BJ (cell line): ENCODE data around the gene TSPAN31. TPM values are rescaled to one million over a fixed set of nuclear protein-coding genes. Genes with fewer than 3 reads are reported as not detected.
"Not testable (repeated sequence)": the region's sequence is repeated elsewhere in the genome, so short reads cannot be mapped to it uniquely, and the experiment has no call there.

ENCODE experiments used
- CTCF ChIA-PET: fragments of 350-600 bp; formaldehyde crosslinking; extraction: SDS; loops from one replicate; lab custom pipeline; 2021; ENCODE audit warnings: antibody characterized with exemption, inconsistent platforms; lab: Yijun Ruan, JAX
- POLR2A ChIA-PET: fragments of 300-600 bp; sonication (Branson Sonifier 250); formaldehyde crosslinking; extraction: SDS; loops from one replicate; lab custom pipeline; 2021; ENCODE audit warnings: antibody characterized with exemption; lab: Charles Lee
- DNase-seq: peaks from one replicate; pipeline ENCODE4 v3.0.0-alpha.2; 2011; ENCODE audit warnings: low read depth
- H3K27me3 ChIP-seq: 2 replicates; pipeline ENCODE4 v1.6.0; 2011; ENCODE audit warnings: low read length; ENCODE audit not compliant: control insufficient read depth, insufficient read depth
- H3K36me3 ChIP-seq: 2 replicates; pipeline ENCODE4 v1.5.1; 2011; ENCODE audit warnings: low read length; ENCODE audit not compliant: control insufficient read depth, insufficient read depth
- H3K4me3 ChIP-seq: 2 replicates; pipeline ENCODE4 v1.5.1; 2011; ENCODE audit warnings: low read depth, mild to moderate bottlenecking, control low read depth, low read length
- polyA plus RNA-seq: library from polyadenylated mRNA; depleted of rRNA; stranded (reverse); fragments of >200 nt; gene quantifications from 2 replicates; pipeline ENCODE4 v1.2.3, GENCODE V29; 2011
- TF ChIP-seq, protein P1 (sequence below): IDR thresholded peaks from 2 replicates; pipeline ENCODE4 v1.5.1; 2011; ENCODE audit warnings: low read depth, mild to moderate bottlenecking, control low read depth, inconsistent platforms, low read length, moderate library complexity; ENCODE audit not compliant: insufficient read depth

TSPAN31 gene
- polyA plus RNA-seq, 1 experiment: 25.7 TPM

DNA sequence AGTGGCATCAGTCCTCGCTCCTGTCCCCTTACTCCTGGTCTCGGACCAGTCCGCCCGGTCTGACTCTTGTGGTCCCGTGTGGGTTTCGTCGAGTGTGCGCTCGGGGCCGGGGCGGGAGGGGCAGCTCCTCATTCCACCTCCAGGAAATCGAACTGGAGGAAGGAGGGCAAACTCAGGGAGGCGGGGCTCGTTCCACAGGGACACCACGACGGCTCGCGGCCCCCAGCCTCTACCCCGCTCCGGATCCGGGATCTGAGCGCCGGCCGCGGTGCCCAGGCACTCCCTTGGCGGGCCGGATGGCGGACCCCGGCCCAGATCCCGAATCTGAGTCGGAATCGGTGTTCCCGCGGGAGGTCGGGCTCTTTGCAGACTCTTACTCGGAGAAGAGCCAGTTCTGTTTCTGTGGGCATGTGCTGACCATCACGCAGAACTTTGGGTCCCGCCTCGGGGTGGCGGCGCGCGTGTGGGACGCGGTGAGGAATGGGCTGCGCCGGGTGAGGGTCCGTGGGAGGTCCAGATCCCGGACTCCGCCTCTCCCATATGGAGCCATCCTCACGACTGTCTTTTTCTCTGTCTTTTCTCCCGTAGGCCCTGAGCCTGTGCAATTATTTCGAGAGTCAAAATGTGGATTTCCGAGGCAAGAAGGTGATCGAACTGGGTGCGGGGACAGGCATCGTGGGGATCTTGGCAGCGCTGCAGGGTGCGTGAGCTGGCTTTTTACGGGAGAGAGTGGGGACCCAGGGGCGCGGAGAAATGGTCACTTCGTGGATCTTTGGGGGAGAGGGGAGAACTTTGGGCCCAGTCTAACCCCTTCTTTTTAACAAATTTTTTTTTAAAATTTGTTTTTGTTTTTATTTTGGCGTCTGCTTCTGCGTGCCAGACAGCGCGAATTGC, 27.8 kb downstream of the TSPAN31 start, which contains the start of gene EEF1AKMT3:
TSS of gene EEF1AKMT3 (plus strand) at position 186 of the 894 bp plus-strand sequence. CDS start at position 297, 111 bp downstream.
- Histone ChIP-seq H3K36me3 (peaks cover 2% of the 10 kb centered on the region; the same call in 1 of the 2 replicates), H3K27me3 (no peaks in the 10 kb centered on the region), H3K4me3 (peak within 1 kb of the TSS; percentile 91)
- TF ChIP-seq, protein P1, sequence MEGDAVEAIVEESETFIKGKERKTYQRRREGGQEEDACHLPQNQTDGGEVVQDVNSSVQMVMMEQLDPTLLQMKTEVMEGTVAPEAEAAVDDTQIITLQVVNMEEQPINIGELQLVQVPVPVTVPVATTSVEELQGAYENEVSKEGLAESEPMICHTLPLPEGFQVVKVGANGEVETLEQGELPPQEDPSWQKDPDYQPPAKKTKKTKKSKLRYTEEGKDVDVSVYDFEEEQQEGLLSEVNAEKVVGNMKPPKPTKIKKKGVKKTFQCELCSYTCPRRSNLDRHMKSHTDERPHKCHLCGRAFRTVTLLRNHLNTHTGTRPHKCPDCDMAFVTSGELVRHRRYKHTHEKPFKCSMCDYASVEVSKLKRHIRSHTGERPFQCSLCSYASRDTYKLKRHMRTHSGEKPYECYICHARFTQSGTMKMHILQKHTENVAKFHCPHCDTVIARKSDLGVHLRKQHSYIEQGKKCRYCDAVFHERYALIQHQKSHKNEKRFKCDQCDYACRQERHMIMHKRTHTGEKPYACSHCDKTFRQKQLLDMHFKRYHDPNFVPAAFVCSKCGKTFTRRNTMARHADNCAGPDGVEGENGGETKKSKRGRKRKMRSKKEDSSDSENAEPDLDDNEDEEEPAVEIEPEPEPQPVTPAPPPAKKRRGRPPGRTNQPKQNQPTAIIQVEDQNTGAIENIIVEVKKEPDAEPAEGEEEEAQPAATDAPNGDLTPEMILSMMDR: no peak
- POLR2A ChIA-PET: interaction anchor here (0.6 to 0.7 kb wide), 4 partner anchors 20 to 124 kb away, joined by 3 to 9 read pairs (median 3); partner anchors contain the start of gene CDK4
- CTCF ChIA-PET: interaction anchor here (0.6 to 1.2 kb wide), 6 partner anchors 9 to 189 kb away, joined by 3 to 4 read pairs (median 4); partner anchors contain the start of gene TSFM
- no peak for DNase-seq

DNA sequence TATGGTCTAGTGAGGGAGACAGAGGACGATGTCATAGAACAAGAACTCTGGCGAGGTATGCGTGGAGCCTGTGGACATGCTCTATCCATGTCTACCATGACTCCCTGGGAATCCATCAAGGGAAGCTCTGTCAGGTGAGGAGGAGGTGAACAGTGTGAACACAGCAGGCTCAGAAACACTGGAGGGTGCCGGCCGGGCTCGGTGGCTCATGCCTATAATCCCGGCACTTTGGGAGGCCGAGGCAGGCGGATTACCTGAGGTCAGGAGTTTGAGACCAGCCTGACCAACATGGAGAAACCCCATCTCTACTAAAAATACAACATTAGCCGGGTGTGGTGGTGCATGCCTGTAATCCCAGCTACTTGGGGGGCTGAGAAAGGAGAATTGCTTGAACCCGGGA, 29.8 kb downstream of the TSPAN31 start:
- H3K36me3 ChIP-seq, H3K27me3 ChIP-seq, DNase-seq, H3K4me3 ChIP-seq, POLR2A ChIA-PET: not testable (repeated sequence)
- CTCF ChIA-PET: interaction anchor here (1.0 to 1.3 kb wide), 4 partner anchors 18 to 48 kb away, joined by 3 to 4 read pairs (median 3); no protein-coding TSS in a partner anchor

DNA sequence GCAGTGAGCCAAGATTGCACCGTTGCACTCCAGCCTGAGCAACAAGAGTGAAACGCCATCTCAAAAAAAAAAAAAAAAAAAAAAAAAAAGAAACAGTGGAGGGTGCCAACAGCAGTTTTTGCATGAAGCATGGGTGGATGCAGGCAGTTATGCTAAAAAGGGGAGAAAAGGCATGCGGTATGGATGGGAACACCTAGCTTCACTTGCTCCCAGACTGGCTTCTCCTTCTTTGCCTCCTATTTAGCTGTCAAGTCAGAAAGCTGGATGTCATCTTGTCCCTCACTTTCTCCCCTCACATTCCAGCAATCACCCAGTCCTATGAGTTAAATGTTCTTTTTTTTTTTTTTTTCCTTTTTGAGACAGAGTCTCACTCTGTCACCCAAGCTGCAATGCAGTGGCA, 30.2 kb downstream of the TSPAN31 start:
- TF ChIP-seq, protein P1: no peak
- DNase-seq: no peak
- Histone ChIP-seq H3K27me3 (no peaks in the 10 kb centered on the region), H3K4me3 (no peak overlapping the region), H3K36me3 (peaks cover 2% of the 10 kb centered on the region; the same call in 1 of the 2 replicates)
- CTCF ChIA-PET: interaction anchor here (1.1 to 1.3 kb wide), 3 partner anchors 18 to 49 kb away, joined by 3 to 4 read pairs (median 3); no protein-coding TSS in a partner anchor
- POLR2A ChIA-PET: interaction anchor here (0.5 kb wide), 1 partner anchor 60 kb away, joined by 3 read pairs; no protein-coding TSS in a partner anchor

DNA sequence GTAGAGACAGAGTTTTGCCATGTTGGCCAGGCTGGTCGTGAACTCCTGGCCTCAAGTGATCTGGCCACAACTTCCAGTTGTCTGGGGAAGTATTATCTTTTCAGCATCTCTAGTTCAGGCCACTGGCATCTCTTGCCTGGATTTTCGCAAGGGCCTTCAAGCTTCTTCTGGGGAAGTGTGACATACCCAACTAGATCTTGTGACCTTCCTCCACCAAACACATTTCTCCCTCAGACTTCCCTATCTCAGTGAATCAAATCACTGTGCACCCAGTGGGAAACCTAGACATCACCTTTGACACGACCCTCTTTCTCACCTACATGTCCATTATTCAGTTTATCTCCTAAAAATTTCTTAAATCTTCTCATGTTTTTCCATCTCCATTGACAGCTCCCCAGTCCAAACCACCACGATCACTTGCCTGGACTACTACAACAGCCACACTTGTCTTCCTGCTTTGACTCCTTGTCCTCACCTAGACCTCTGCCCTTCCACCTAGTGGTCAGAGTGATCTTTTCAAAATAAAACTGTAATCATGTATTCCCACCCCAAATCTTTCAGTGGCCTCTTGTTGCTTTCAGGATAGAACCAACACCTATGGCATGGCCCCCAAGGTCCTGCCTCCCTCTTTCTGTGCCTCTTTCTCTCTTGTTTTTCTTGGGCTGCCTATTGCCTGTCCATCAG, 30.9 kb downstream of the TSPAN31 start:
- DNase-seq: no peak
- ChIA-PET POLR2A (interaction anchor here (0.5 kb wide), 1 partner anchor 60 kb away, joined by 3 read pairs; no protein-coding TSS in a partner anchor), CTCF (interaction anchor here (1.1 to 1.3 kb wide), 2 partner anchors 19 to 26 kb away, joined by 3 read pairs; no protein-coding TSS in a partner anchor)
- TF ChIP-seq, protein P1: no peak
- H3K4me3 ChIP-seq: no peak overlapping the region
- H3K36me3 ChIP-seq: peaks cover 6% of the 10 kb centered on the region
- no peaks in the 10 kb centered on the region for H3K27me3 ChIP-seq

DNA sequence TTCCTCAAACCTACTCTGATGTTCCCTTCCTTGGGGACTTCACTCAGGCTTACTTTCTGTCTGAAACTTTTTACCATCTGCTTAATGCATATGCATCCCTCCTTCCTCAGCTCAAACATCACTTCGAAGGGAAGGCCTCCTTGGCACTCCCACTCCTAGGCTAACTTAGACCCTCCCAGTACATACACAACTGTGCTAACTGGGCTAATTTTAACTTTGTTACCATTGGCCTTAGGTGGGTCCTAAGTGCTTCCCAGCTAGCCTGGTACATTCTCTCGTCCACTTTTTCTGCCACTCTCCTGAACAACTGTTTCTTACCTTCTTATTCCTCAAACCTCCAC, 31.4 kb downstream of the TSPAN31 start:
- Histone ChIP-seq H3K4me3 (no peak overlapping the region), H3K27me3 (no peaks in the 10 kb centered on the region), H3K36me3 (peaks cover 6% of the 10 kb centered on the region)
- no peak for DNase-seq
- POLR2A ChIA-PET: no interaction called here
- CTCF ChIA-PET: no interaction called here
- TF ChIP-seq, protein P1: no peak
